Muscle layer of colon (tissue), 2 donors: ENCODE data around the gene HEPACAM2.

Source experiments
- H3K27ac ChIP-seq: one replicate; pipeline ENCODE4 v1.7.0; 2013; ENCODE audit warnings: low read depth, mild to moderate bottlenecking, low read length, moderate library complexity
- H3K27me3 ChIP-seq, 2 donors: one replicate each; pipeline ENCODE4 v1.7.0; 2013; ENCODE audit warnings: low read length in 2 of 2, mild to moderate bottlenecking in 2 of 2; ENCODE audit not compliant: insufficient read depth in 2 of 2, control insufficient read depth in 1 of 2
- H3K36me3 ChIP-seq: one replicate; pipeline ENCODE4 v1.7.0; 2013; ENCODE audit warnings: mild to moderate bottlenecking, low read length; ENCODE audit not compliant: insufficient read depth
- H3K4me1 ChIP-seq: one replicate; pipeline ENCODE4 v1.7.0; 2013; ENCODE audit warnings: mild to moderate bottlenecking, low read length; ENCODE audit not compliant: insufficient read depth
- H3K4me3 ChIP-seq, 2 donors: one replicate each; pipeline ENCODE4 v1.7.0; 2013; ENCODE audit warnings: low read length in 2 of 2, low read depth in 1 of 2, mild to moderate bottlenecking in 1 of 2, moderate library complexity in 1 of 2
- H3K9ac ChIP-seq: one replicate; pipeline ENCODE4 v1.7.0; 2013; ENCODE audit warnings: low read length
- H3K9me3 ChIP-seq: one replicate; pipeline ENCODE4 v1.7.0; 2013; ENCODE audit warnings: mild to moderate bottlenecking, low read length
- donor health status: abdominal sarcoma.
- donor health status: Adenocarcinoma of cecum.

HEPACAM2 gene

GRCh38 chr7:93226310-93226709 is at the start of gene HEPACAM2:
Gene HEPACAM2, minus strand, starts transcription at chr7:93226469.
- H3K4me3 ChIP-seq = no peak within 1 kb of the TSS
- no peaks in the 10 kb centered on the region for H3K9me3 ChIP-seq
- H3K4me1 ChIP-seq = no peaks in the 10 kb centered on the region
- H3K9ac ChIP-seq = no peak within 1 kb of the TSS
- H3K27ac ChIP-seq = no peak within 1 kb of the TSS
- no peaks in the 10 kb centered on the region for H3K36me3 ChIP-seq
- no peaks in the 10 kb centered on the region for H3K27me3 ChIP-seq

GRCh38 chr7:93265220-93265619 is 39.0 kb upstream of the HEPACAM2 start:
- Histone ChIP-seq H3K27me3 (no peaks in the 10 kb centered on the region), H3K9me3 (no peaks in the 10 kb centered on the region), H3K27ac (no peak overlapping the region), H3K4me1 (no peaks in the 10 kb centered on the region), H3K4me3 (no peak overlapping the region), H3K9ac (no peak overlapping the region), H3K36me3 (no peaks in the 10 kb centered on the region)

DNA sequence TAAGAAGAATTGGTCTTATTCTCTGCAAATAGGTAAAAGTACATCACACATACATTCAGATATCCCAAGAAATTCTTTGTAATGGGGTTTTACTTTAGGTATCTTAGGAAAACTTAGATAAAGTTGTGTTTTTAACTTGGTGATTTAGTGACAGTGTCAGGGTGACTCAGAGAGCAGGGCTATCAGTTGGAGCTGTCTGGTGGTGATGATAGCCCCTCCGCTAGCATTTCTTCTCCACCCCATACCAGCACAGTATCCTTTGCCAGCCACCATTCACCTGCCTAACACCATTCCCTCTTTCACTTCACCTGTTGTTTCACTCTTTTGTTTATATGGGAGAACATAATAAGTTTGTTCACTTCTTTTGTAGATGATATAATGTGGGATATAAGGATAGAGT is 36.3 kb upstream of the HEPACAM2 start:
- Histone ChIP-seq H3K9me3 (no peaks in the 10 kb centered on the region), H3K9ac (no peak overlapping the region), H3K27me3 (no peaks in the 10 kb centered on the region), H3K36me3 (no peaks in the 10 kb centered on the region), H3K27ac (no peak overlapping the region), H3K4me1 (no peaks in the 10 kb centered on the region), H3K4me3 (no peak overlapping the region)

DNA sequence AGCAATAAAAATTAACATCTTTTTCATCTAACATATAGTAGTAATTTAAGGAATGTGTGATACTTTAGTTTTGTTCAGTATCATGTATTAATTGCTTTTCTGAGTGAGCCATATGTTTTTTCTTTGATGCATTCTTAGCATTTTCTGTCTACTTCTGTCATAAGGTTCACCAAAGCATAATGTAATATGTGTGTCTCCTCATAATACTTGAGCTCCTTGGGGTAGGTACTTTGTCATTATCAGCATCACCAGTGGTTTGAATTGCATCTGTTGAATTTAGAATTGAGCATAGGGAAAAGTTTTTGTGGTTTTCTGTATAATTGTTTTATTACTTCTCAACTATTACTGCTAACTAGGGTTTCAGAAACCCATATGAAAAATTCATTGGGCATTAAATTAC is 32.4 kb upstream of the HEPACAM2 start:
- no peak overlapping the region for H3K4me3 ChIP-seq
- H3K9ac ChIP-seq = no peak overlapping the region

DNA sequence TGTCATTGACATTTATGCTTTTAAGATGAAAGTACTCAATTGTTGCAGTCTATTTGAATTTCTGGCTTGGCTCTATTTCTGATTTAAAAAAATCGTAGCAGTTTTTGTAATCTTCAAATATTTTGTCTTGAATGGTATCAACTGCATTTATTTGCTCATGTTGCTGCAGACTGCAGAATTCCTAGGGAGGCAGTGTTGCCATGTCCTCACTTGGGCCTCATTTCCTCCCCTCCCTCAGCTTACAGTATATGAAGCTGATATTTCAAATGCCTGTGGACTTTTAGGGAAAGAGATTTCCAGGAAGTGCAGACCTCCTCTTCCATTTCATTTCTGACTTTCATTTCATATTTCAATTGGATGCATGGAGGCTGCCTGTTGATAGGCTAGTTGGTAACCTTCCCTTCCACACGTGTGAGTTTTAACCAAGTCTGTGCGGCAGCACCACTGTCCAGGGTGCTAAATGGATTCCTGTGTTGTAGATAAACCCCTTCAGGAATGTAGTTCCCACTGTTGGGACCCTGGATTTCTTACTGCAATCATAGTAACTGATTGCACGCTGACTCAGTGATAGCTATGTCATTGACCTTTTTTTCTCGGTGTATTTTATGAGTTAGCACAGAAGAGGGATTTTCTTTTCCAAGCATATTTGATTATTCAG is 23.4 kb upstream of the HEPACAM2 start:
- Histone ChIP-seq H3K4me1 (no peaks in the 10 kb centered on the region), H3K4me3 (no peak overlapping the region), H3K9me3 (no peaks in the 10 kb centered on the region), H3K27ac (no peak overlapping the region), H3K27me3 (no peaks in the 10 kb centered on the region), H3K9ac (no peak overlapping the region), H3K36me3 (peaks cover 4% of the 10 kb centered on the region)

More for the DNA sequence above, 32.4 kb upstream of the HEPACAM2 start:
- Histone ChIP-seq H3K27ac (no peak overlapping the region), H3K27me3 (no peaks in the 10 kb centered on the region), H3K4me1 (no peaks in the 10 kb centered on the region), H3K36me3 (peaks cover 4% of the 10 kb centered on the region), H3K9me3 (no peaks in the 10 kb centered on the region)

- no peak overlapping the region for H3K9ac ChIP-seq
- no peak overlapping the region for H3K27ac ChIP-seq
- H3K27me3 ChIP-seq = no peaks in the 10 kb centered on the region
- H3K9me3 ChIP-seq = no peaks in the 10 kb centered on the region
- no peaks in the 10 kb centered on the region for H3K36me3 ChIP-seq
- H3K4me3 ChIP-seq = peak overlapping the region in 1 of 2 donors; percentile 28
- no peaks in the 10 kb centered on the region for H3K4me1 ChIP-seq
Observed at GRCh38 chr7:93245525-93246432, 19.5 kb upstream of the HEPACAM2 start.

DNA sequence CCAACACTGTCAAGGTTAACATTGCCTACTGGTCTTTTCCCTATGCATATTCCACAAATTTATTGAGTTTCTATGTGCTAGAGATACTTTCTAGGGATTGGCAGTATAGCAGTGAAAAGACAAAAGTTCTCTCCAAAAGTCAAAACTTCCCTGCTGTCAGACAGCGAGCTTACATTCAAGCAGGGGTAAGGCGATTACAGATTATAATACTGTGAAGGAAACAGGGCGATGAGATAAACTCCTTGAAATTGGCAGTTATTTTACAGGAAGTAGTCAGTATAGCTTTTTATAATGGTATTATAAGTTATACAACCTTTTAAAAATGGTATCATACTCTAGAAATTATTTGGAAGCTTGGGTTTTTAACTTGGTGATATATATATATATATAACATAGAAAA is 15.8 kb upstream of the HEPACAM2 start:
- Histone ChIP-seq H3K9me3 (no peaks in the 10 kb centered on the region), H3K27ac (no peak overlapping the region), H3K9ac (no peak overlapping the region), H3K4me1 (no peaks in the 10 kb centered on the region), H3K4me3 (no peak overlapping the region), H3K27me3 (no peaks in the 10 kb centered on the region), H3K36me3 (no peaks in the 10 kb centered on the region)

- Histone ChIP-seq H3K27me3 (no peaks in the 10 kb centered on the region), H3K4me3 (no peak overlapping the region), H3K36me3 (no peaks in the 10 kb centered on the region), H3K9me3 (no peaks in the 10 kb centered on the region), H3K4me1 (no peaks in the 10 kb centered on the region), H3K9ac (no peak overlapping the region), H3K27ac (no peak overlapping the region)
Observed at GRCh38 chr7:93239824-93240223, 13.6 kb upstream of the HEPACAM2 start.

GRCh38 chr7:93238748-93239147 is 12.5 kb upstream of the HEPACAM2 start:
- no peak overlapping the region for H3K27ac ChIP-seq
- no peaks in the 10 kb centered on the region for H3K9me3 ChIP-seq
- H3K4me1 ChIP-seq = no peaks in the 10 kb centered on the region
- no peak overlapping the region for H3K4me3 ChIP-seq
- H3K9ac ChIP-seq = no peak overlapping the region
- no peaks in the 10 kb centered on the region for H3K36me3 ChIP-seq
- no peaks in the 10 kb centered on the region for H3K27me3 ChIP-seq

GRCh38 chr7:93238131-93238530 is 11.9 kb upstream of the HEPACAM2 start:
- H3K9ac ChIP-seq = no peak overlapping the region
- no peaks in the 10 kb centered on the region for H3K9me3 ChIP-seq
- no peak overlapping the region for H3K4me3 ChIP-seq
- no peak overlapping the region for H3K27ac ChIP-seq
- H3K27me3 ChIP-seq = no peaks in the 10 kb centered on the region
- H3K36me3 ChIP-seq = no peaks in the 10 kb centered on the region
- no peaks in the 10 kb centered on the region for H3K4me1 ChIP-seq

GRCh38 chr7:93235541-93235940 is 9.3 kb upstream of the HEPACAM2 start:
- H3K4me1 ChIP-seq = no peaks in the 10 kb centered on the region
- H3K9ac ChIP-seq = no peak overlapping the region
- H3K9me3 ChIP-seq = no peaks in the 10 kb centered on the region
- H3K4me3 ChIP-seq = no peak overlapping the region
- no peak overlapping the region for H3K27ac ChIP-seq
- H3K36me3 ChIP-seq = no peaks in the 10 kb centered on the region
- H3K27me3 ChIP-seq = no peaks in the 10 kb centered on the region
